Stimulated activated naive CD8-positive, alpha-beta T cell treated with anti-CD3 and anti-CD28 coated beads, Interleukin-15, Interleukin-2, amounts not matched to agents 100 U/mL and 50 U/mL, for 24 hours (primary cell): ENCODE measurements around the gene NTF4.
A peak's percentile ranks its signal among the peaks of the same experiment; 100 is the strongest.
"Not testable (repeated sequence)": the region's sequence is repeated elsewhere in the genome, so short reads cannot be mapped to it uniquely, and the experiment has no call there.

Experiments
- ATAC-seq: fragments of 150-1000 bp; cut with Tn5 transposase; one replicate; pipeline ENCODE4 v1.10.0; 2021
- DNase-seq: peaks from one replicate; pipeline ENCODE4 v3.0.0; 2021

NTF4 gene

GRCh38 chr19:49056101-49056901 lies 8.3 kb downstream of the NTF4 start:
- DNase-seq = peak; percentile 68
- ATAC-seq = peak; percentile 68

GRCh38 chr19:49050376-49051033 lies 14.1 kb downstream of the NTF4 start:
- DNase-seq, ATAC-seq: not testable (repeated sequence)

GRCh38 chr19:49049834-49050233 lies 14.8 kb downstream of the NTF4 start:
- not testable (repeated sequence) for DNase-seq, ATAC-seq

GRCh38 chr19:49049011-49049410 lies 15.6 kb downstream of the NTF4 start, which contains the start of gene CGB8:
Gene CGB8 (minus strand): TSS chr19:49049111. CDS start chr19:49048739, 372 bp downstream.
- not testable (repeated sequence) for ATAC-seq, DNase-seq

- ATAC-seq = not testable (repeated sequence)
Observed at GRCh38 chr19:49043548-49043947, 21.1 kb downstream of the NTF4 start, which contains the start of gene CGB5. Gene CGB5 (plus strand): TSS chr19:49043848. CDS start chr19:49044210, 362 bp downstream.

GRCh38 chr19:49042666-49043065 lies 22.0 kb downstream of the NTF4 start:
- DNase-seq, ATAC-seq: not testable (repeated sequence)

More at GRCh38 chr19:49043548-49043947, 21.1 kb downstream of the NTF4 start, which contains the start of gene CGB5:
- not testable (repeated sequence) for DNase-seq

GRCh38 chr19:49042177-49042576 lies 22.4 kb downstream of the NTF4 start:
- DNase-seq = no peak
- ATAC-seq = no peak

- DNase-seq, ATAC-seq: not testable (repeated sequence)
Observed at GRCh38 chr19:49039736-49040135, 24.9 kb downstream of the NTF4 start.

GRCh38 chr19:49038557-49039276 lies 25.9 kb downstream of the NTF4 start:
- ATAC-seq, DNase-seq: not testable (repeated sequence)

GRCh38 chr19:49038111-49038510 lies 26.5 kb downstream of the NTF4 start:
- not testable (repeated sequence) for ATAC-seq, DNase-seq

GRCh38 chr19:49036815-49037214 lies 27.8 kb downstream of the NTF4 start, which contains the start of gene CGB1:
Gene CGB1 (minus strand): TSS chr19:49036895. CDS start chr19:49036711, 184 bp downstream.
- DNase-seq = peak; percentile 72
- ATAC-seq = peak; percentile 52

- peak; percentile 76 for ATAC-seq
- DNase-seq = peak; percentile 79
Observed at GRCh38 chr19:49031642-49032301, 32.8 kb downstream of the NTF4 start, which contains the start of gene CGB2. Gene CGB2 (plus strand): TSS chr19:49031890. CDS start chr19:49032096, 206 bp downstream.

- DNase-seq, ATAC-seq: not testable (repeated sequence)
Observed at GRCh38 chr19:49030323-49030722, 34.3 kb downstream of the NTF4 start.

GRCh38 chr19:49029749-49030148 lies 34.9 kb downstream of the NTF4 start:
- not testable (repeated sequence) for ATAC-seq, DNase-seq

GRCh38 chr19:49028686-49029085 lies 35.9 kb downstream of the NTF4 start:
- not testable (repeated sequence) for ATAC-seq, DNase-seq

GRCh38 chr19:49025599-49025998 lies 39.0 kb downstream of the NTF4 start:
- not testable (repeated sequence) for DNase-seq, ATAC-seq

- not testable (repeated sequence) for ATAC-seq, DNase-seq
Observed at GRCh38 chr19:49025088-49025487, 39.5 kb downstream of the NTF4 start.

- not testable (repeated sequence) for DNase-seq, ATAC-seq
Observed at GRCh38 chr19:49024233-49024632, 40.4 kb downstream of the NTF4 start, which contains the start of gene CGB3. Gene CGB3 (minus strand): TSS chr19:49024333. CDS start chr19:49023971, 362 bp downstream.

- ATAC-seq (no peak), DNase-seq (no peak)
Observed at GRCh38 chr19:49022116-49022515, 42.5 kb downstream of the NTF4 start.

GRCh38 chr19:49020931-49021895 lies 43.4 kb downstream of the NTF4 start:
- no peak for ATAC-seq
- no peak for DNase-seq
